H9 (cell line): ENCODE results near the gene HAND2. TPM values are rescaled to one million over a fixed set of nuclear protein-coding genes. Genes with fewer than 3 reads are reported as not detected.

ENCODE experiments used
- DNase-seq: peaks from one replicate; pipeline ENCODE4 v3.0.0-alpha.2; 2017
- H2AFZ ChIP-seq: one replicate; pipeline ENCODE4 v1.6.1; 2013; ENCODE audit warnings: mild to moderate bottlenecking, low read length, control low read depth, moderate library complexity
- H2AK5ac ChIP-seq: 2 replicates; pipeline ENCODE4 v1.6.1; 2013; ENCODE audit warnings: low read length, control low read depth, mixed read lengths; ENCODE audit not compliant: insufficient read length
- H2BK120ac ChIP-seq: one replicate; pipeline ENCODE4 v1.6.1; 2013; ENCODE audit warnings: low read depth, mild to moderate bottlenecking, low read length, control low read depth, inconsistent platforms; ENCODE audit not compliant: poor library complexity, severe bottlenecking
- H2BK12ac ChIP-seq: 2 replicates; pipeline ENCODE4 v1.6.1; 2013; ENCODE audit warnings: low read length, control low read depth, mixed read lengths, low read depth; ENCODE audit not compliant: insufficient read length
- H2BK15ac ChIP-seq: 2 replicates; pipeline ENCODE4 v1.6.1; 2013; ENCODE audit warnings: low read depth, low read length, control low read depth
- H2BK20ac ChIP-seq: one replicate; pipeline ENCODE4 v1.6.1; 2013; ENCODE audit warnings: low read depth, mild to moderate bottlenecking, low read length, control low read depth, inconsistent platforms; ENCODE audit not compliant: poor library complexity, severe bottlenecking
- H2BK5ac ChIP-seq: 2 replicates; pipeline ENCODE4 v1.6.1; 2013; ENCODE audit warnings: low read length, control low read depth, mixed read lengths; ENCODE audit not compliant: insufficient read length
- H3K14ac ChIP-seq: 2 replicates; pipeline ENCODE4 v1.6.1; 2013; ENCODE audit warnings: low read length, control low read depth; ENCODE audit not compliant: insufficient read depth
- H3K18ac ChIP-seq: 2 replicates; pipeline ENCODE4 v1.6.1; 2013; ENCODE audit warnings: low read depth, mild to moderate bottlenecking, mixed read lengths, low read length, control low read depth; ENCODE audit not compliant: insufficient read length
- H3K23ac ChIP-seq: 2 replicates; pipeline ENCODE4 v1.6.1; 2013; ENCODE audit warnings: low read length, control low read depth, mixed read lengths, low read depth; ENCODE audit not compliant: insufficient read length
- H3K23me2 ChIP-seq: 2 replicates; pipeline ENCODE4 v1.6.1; 2013; ENCODE audit warnings: low read depth, mild to moderate bottlenecking, mixed read lengths, low read length, control low read depth; ENCODE audit not compliant: insufficient read length, poor library complexity, severe bottlenecking
- H3K27ac ChIP-seq: 2 replicates; pipeline ENCODE4 v1.5.1; 2013; ENCODE audit warnings: low read length, control low read depth, mixed read lengths, low read depth; ENCODE audit not compliant: insufficient read length
- H3K27me3 ChIP-seq: 2 replicates; pipeline ENCODE4 v1.6.1; 2013; ENCODE audit warnings: low read length, control low read depth, inconsistent platforms; ENCODE audit not compliant: insufficient read depth
- H3K4ac ChIP-seq: 2 replicates; pipeline ENCODE4 v1.6.1; 2013; ENCODE audit warnings: low read depth, mild to moderate bottlenecking, control low read depth, inconsistent platforms, low read length, moderate library complexity
- H3K4me1 ChIP-seq: 2 replicates; pipeline ENCODE4 v1.6.1; 2013; ENCODE audit warnings: low read length, control low read depth, inconsistent platforms; ENCODE audit not compliant: insufficient read depth
- H3K4me2 ChIP-seq: 2 replicates; pipeline ENCODE4 v1.6.1; 2013; ENCODE audit warnings: low read length, control low read depth, mixed read lengths; ENCODE audit not compliant: insufficient read length, insufficient read depth
- H3K56ac ChIP-seq: 2 replicates; pipeline ENCODE4 v1.6.1; 2013; ENCODE audit warnings: low read depth, mild to moderate bottlenecking, mixed read lengths, low read length, control low read depth; ENCODE audit not compliant: insufficient read length
- H3K79me1 ChIP-seq: 2 replicates; pipeline ENCODE4 v1.6.1; 2013; ENCODE audit warnings: low read depth, mild to moderate bottlenecking, moderate library complexity, low read length, control low read depth, inconsistent platforms; ENCODE audit not compliant: insufficient read depth, poor library complexity, severe bottlenecking
- H3K79me2 ChIP-seq: 2 replicates; pipeline ENCODE4 v1.6.1; 2013; ENCODE audit warnings: low read length, control low read depth, inconsistent platforms; ENCODE audit not compliant: insufficient read depth
- H3K9ac ChIP-seq: 2 replicates; pipeline ENCODE4 v1.6.1; 2013; ENCODE audit warnings: low read length, control low read depth, mixed read lengths; ENCODE audit not compliant: insufficient read length; ENCODE audit errors: extremely low read depth
- H3K9me3 ChIP-seq: one replicate; pipeline ENCODE4 v1.6.1; 2013; ENCODE audit warnings: low read depth, low read length, inconsistent platforms; ENCODE audit not compliant: control insufficient read depth
- H3T11ph ChIP-seq: one replicate; pipeline ENCODE4 v1.6.1; 2013; ENCODE audit warnings: mild to moderate bottlenecking, low read length, control low read depth, inconsistent platforms
- H4K20me1 ChIP-seq: one replicate; pipeline ENCODE4 v1.6.1; 2013; ENCODE audit not compliant: control insufficient read depth, insufficient read length, insufficient read depth
- H4K5ac ChIP-seq: 2 replicates; pipeline ENCODE4 v1.6.1; 2013; ENCODE audit warnings: low read depth, mild to moderate bottlenecking, mixed read lengths, low read length, control low read depth; ENCODE audit not compliant: insufficient read length
- H4K8ac ChIP-seq: replicated peaks from 2 replicates; pipeline ENCODE4 v1.6.1; 2013; ENCODE audit warnings: low read length, control low read depth, mixed read lengths, low read depth; ENCODE audit not compliant: insufficient read length
- H4K91ac ChIP-seq: 2 replicates; pipeline ENCODE4 v1.6.1; 2013; ENCODE audit warnings: low read depth, mild to moderate bottlenecking, moderate library complexity, mixed read lengths, low read length, control low read depth; ENCODE audit not compliant: insufficient read length
- H3K27ac Mint-ChIP-seq, 3 experiments: 2 replicates in 2 of 3; 3 replicates in 1 of 3; pipeline ENCODE4 v1.8.0; 2020 to 2021; ENCODE audit warnings: mixed read lengths in 3 of 3, mild to moderate bottlenecking in 1 of 3, moderate library complexity in 1 of 3
- H3K27me3 Mint-ChIP-seq: 2 replicates; pipeline ENCODE4 v1.8.0; 2021; ENCODE audit warnings: low read depth, mild to moderate bottlenecking, moderate library complexity, mixed read lengths
- H3K36me3 Mint-ChIP-seq, 3 experiments: 2 replicates in 2 of 3; 3 replicates in 1 of 3; pipeline ENCODE4 v1.8.0; 2020 to 2021; ENCODE audit warnings: low read depth in 3 of 3, mixed read lengths in 3 of 3; ENCODE audit not compliant: insufficient read depth in 1 of 3
- H3K4me1 Mint-ChIP-seq, 2 experiments: 2 replicates each; pipeline ENCODE4 v1.8.0; 2020; ENCODE audit warnings: mixed read lengths in 2 of 2
- H3K4me3 Mint-ChIP-seq, 2 experiments: 2 replicates in 1 of 2; 3 replicates in 1 of 2; pipeline ENCODE4 v1.8.0; 2020 to 2021; ENCODE audit warnings: mild to moderate bottlenecking in 2 of 2, mixed read lengths in 2 of 2, moderate library complexity in 1 of 2
- H3K9me3 Mint-ChIP-seq, 2 experiments: 2 replicates in 1 of 2; 3 replicates in 1 of 2; pipeline ENCODE4 v1.8.0; 2020; ENCODE audit warnings: mild to moderate bottlenecking in 2 of 2, mixed read lengths in 2 of 2, moderate library complexity in 1 of 2
- WGBS: extraction: QIAGEN DNeasy Blood & Tissue Kit; methylation state at CpG from one replicate; pipeline ENCODE4 v1.1.7; 2013; ENCODE audit warnings: missing lambda C conversion rate, low lambda C conversion rate, mixed read lengths; ENCODE audit not compliant: insufficient read length; ENCODE audit errors: extremely low coverage; 5-methylcytosine and 5-hydroxymethylcytosine counted together
- total RNA-seq: library from RNA; stranded (reverse); gene quantifications from 2 replicates; pipeline ENCODE4 v1.2.1, GENCODE V29; 2021
- TF ChIP-seq, protein P1 (sequence below): fragments of 200-600 bp; sonication (generic); conservative IDR thresholded peaks from 3 replicates; pipeline ENCODE4 v1.8.0; 2021; ENCODE audit warnings: antibody characterized with exemption, mild to moderate bottlenecking

HAND2 gene
- total RNA-seq, 1 experiment from 2014 or later: not detected

DNA sequence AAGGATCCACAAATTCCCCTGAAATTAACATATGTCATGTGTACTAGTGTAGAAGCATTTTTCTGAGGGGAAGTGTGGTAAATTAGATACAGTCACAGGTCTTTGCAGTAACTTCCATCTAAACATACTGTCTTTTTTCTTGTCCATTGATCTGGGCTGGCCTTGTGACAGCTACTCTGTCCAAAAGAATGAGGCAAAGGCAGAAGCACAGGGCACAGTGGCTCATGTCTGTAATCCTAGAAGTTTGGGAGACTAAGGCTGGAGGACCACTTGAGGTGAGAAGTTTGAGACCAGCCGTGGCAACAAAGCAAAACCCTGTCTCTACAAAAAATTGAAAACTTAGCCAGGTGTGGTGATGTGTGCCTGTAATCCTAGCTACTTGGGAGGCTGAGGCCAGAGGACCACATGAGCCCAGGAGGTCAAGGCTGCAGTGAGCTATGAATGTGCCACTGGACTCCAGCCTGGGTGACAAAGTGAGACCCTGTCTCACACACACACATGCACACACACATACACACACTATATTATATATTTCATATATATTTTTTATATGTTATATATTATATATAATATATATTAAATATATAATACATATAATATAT lies 47.6 kb downstream of the HAND2 start:
- Mint-ChIP-seq H3K4me1 (no peaks in the 10 kb centered on the region), H3K36me3 (no peaks in the 10 kb centered on the region), H3K4me3 (no peak overlapping the region), H3K27me3 (no peaks in the 10 kb centered on the region), H3K27ac (no peak overlapping the region), H3K9me3 (peaks cover 0 to 4% of the 10 kb centered on the region in 2 experiments; a peak in 1 of 5 replicates)
- Histone ChIP-seq H4K20me1 (no peaks in the 10 kb centered on the region), H3K79me2 (no peaks in the 10 kb centered on the region), H3K9me3 (no peaks in the 10 kb centered on the region), H4K8ac (no peak overlapping the region), H2BK5ac (no peak overlapping the region), H3K56ac (no peak overlapping the region), H3K9ac (no peak overlapping the region), H3K4me1 (no peaks in the 10 kb centered on the region), H4K91ac (no peak overlapping the region), H4K5ac (no peak overlapping the region), H3K23ac (no peak overlapping the region), H3K79me1 (no peaks in the 10 kb centered on the region), H3K4ac (no peak overlapping the region), H3K4me2 (no peak overlapping the region), H3K14ac (no peak overlapping the region), H3K27ac (no peak overlapping the region), H3T11ph (no peak overlapping the region), H2BK120ac (no peak overlapping the region), H2BK20ac (no peak overlapping the region), H3K23me2 (no peaks in the 10 kb centered on the region), H3K18ac (no peak overlapping the region), H2BK15ac (no peak overlapping the region), H2BK12ac (no peak overlapping the region), H3K27me3 (no peaks in the 10 kb centered on the region), H2AFZ (no peak overlapping the region), H2AK5ac (no peak overlapping the region)
- WGBS: no CpG with 5 or more reads among the region's 1 CpG
- no peak for DNase-seq
- TF ChIP-seq, protein P1, sequence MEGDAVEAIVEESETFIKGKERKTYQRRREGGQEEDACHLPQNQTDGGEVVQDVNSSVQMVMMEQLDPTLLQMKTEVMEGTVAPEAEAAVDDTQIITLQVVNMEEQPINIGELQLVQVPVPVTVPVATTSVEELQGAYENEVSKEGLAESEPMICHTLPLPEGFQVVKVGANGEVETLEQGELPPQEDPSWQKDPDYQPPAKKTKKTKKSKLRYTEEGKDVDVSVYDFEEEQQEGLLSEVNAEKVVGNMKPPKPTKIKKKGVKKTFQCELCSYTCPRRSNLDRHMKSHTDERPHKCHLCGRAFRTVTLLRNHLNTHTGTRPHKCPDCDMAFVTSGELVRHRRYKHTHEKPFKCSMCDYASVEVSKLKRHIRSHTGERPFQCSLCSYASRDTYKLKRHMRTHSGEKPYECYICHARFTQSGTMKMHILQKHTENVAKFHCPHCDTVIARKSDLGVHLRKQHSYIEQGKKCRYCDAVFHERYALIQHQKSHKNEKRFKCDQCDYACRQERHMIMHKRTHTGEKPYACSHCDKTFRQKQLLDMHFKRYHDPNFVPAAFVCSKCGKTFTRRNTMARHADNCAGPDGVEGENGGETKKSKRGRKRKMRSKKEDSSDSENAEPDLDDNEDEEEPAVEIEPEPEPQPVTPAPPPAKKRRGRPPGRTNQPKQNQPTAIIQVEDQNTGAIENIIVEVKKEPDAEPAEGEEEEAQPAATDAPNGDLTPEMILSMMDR: no peak
